Activated CD4-positive, alpha-beta T cell treated with anti-CD3 and anti-CD28 coated beads for 24 hours (primary cell): ENCODE measurements around the gene DSCAM.
"Not testable (repeated sequence)": the region's sequence is repeated elsewhere in the genome, so short reads cannot be mapped to it uniquely, and the experiment has no call there.

Experiments used
- DNase-seq, 2 donors: peaks; one replicate each; pipeline ENCODE4 v3.0.0-alpha.2; 2020; ENCODE audit warnings: low read depth in 2 of 2

The DSCAM gene

DNA sequence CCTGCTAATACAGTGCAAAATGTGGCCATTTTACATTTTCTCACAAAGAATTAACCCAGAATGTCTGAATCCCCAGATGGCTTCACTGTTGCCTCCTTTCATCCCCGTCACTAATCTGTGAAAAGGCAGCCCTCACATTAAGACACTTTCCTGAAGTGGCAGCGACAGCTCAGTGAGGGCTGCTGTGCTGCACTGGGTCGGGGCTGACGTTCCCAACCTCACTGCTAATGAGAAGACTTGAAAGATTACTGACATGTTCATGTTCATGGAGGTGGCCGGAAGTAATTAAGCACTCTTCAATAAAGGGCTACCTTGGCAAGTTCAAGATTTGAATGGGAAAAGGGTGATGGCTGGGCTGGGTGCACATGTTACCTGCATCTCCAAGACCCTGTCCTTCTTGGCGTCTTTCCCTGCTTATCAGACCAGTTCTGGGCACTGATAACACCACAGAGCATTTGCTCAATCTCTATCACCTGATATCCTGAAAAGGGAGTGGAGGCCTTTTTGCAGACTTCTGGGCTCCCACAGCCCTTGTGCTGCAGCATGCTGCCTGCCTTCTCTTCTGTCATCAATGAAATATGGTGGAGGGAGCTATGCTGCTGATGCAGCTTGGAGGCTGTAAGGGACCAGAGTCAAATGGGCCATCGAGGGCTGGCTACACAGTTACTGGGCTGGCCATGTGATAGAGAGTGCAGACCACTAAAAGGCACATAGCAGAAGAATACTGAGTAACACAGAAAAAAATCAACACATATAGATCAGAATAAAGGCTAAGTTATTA is 596.3 kb downstream of the DSCAM start:
- no peak for DNase-seq

DNA sequence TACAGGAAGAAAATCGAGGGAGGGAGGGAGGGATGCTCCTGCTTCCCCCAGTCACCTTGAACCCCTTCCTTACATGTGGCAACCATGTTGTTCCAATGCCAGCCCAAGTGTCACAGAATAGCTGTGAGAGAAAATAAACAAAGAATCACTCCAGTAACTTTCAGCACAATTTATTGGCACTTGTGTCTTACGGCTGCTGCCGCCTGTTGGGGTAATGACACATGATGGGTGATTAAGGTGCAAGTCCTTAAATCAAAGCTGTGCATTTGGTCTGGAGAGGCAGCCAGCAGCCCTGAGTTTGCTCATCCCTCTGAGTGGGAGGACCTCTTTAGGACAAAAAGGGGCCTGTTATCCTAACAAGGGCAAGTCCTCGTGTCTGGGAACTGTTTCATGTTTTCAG is 602.0 kb downstream of the DSCAM start:
- DNase-seq = no peak

DNA sequence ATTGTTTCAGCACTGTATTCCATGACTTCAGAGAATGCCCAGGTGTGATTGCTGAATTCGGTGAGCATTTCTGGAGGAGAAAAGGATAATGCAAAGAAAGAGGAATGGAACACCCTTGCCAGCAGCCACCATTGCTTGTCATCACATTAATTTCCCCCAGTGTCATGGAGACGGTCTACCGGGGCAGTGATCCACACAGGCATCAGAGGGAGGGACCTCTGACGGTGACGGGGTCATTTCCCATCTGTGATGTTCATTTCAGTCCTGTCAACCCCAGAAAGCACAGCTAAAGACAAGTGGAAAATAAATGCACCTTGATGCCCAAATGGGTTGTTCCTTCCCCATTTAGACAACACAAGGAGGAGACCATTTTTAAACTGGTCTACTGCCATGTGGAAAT is 603.3 kb downstream of the DSCAM start:
- no peak for DNase-seq

DNA sequence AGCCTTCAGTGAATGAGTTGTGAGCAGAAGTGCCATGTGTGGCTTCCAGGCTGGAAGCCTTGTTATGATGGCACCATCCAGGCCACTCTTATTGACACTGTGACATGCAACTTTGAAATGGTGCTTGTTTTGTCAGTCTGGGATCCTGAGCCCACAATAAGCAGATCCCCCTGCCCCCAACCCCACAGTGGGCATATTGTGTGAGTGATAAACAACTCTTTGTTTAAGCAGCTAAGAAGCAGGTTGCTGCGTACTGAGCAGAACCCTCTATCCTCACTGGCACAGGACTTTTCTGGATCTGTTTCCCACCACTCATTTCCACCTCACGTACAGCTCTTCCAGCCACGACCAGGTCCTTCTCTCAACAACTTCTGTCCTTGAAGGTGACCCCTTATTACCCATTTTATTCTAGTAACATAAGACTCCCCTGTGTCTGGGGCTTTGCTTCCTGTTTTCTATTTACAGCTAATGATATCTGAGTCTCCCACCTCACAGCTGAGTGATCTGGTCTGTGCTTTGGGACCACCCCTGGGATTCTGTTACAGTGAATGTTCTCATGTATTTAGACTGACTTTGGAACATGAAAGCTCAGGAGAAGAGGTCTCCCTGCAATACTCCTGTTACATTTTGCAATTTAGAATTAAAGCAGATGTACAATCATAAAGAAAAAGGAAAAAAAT is 604.2 kb downstream of the DSCAM start:
- no peak for DNase-seq

DNA sequence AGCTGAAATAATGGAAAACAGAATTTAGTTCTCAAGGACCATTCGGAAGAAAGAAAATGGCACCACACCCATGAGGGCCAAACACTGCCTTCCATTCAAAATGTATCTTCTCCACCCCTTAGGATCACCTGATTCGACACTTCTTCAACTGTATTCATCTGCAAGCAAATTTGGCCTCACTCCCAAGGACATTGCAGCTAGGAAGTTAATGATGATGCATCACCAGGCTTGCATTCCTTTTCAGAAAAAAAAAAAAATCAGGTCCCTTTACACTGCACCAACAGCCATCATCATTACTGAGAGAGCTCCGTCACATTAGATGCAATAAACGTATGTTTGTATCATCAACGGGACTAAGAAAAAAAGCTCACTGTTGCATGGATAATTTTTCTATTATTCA is 611.4 kb downstream of the DSCAM start:
- no peak for DNase-seq

DNA sequence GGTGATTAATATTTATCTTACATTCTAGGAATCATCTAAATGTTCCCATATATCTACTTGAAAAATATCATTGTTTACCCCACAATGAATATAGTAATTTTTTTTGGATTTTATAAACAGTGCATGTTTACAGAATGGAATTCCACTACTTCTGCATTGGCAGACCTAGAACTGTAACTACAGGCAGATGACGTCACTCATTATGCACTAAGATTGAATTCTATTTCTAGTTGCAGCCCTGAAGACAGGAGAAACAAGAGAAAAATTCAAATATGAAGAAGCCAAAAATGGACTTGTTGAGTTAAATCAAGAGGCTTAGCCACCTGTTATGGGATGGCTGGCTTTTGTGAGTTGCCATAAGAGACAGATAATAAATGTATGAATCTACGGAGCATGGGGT is 615.0 kb downstream of the DSCAM start:
- no peak for DNase-seq

DNA sequence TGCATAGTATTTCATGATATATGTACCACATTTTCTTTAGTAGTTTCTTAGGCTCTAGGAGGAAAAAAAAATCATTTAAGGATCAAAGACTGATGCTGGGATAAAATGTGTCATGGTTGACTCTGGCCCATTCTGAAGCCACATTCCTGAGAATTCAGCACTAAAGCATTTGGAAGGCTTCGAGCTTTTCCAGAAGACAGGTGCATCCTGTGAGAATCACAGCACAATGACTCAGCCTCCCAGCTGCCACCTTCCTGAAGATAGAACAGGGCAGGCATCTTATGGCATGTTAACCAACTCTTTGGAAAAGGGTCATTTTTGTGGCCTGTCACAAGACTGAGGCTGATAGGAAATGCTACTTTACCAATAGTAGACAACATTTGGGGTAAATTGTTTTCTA is 619.9 kb downstream of the DSCAM start:
- DNase-seq = no peak

DNA sequence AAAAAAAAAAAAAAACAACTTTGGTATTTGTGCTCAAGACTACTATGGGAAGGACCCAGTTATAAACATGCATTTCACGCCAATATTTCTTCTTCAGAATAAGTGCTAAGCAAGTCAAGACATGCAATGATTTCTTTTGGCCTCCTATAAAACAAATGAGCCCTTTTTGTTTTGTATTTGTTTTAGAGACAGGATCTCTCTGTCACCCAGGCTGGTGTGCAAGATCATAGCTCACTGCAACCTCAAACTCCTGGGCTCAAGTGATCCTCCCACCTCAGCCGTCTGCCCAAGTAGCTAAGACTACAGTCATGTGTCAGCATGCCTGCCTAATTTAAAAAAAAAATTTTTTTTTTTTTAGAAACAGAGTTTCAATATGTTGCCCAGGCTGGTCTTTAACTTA is 631.0 kb downstream of the DSCAM start:
- no peak for DNase-seq

DNA sequence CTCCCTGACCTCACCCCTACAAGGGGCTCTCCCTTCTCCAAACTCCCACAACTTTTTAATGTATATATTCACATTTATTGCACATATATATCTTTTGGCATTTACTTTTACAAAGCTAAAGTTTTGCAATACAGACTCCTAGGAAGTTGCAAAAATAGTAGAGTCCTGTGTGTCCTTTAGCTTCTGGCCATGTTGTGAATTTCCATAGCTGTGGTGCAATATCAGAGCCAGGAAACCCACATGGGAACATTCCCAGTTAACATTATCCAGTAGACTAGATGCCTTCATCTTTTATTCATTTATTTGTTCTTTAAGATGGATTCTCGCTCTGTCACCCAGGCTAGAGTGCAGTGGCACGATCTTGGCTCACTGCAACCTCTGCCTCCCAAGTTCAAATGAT is 636.7 kb downstream of the DSCAM start:
- DNase-seq = no peak

DNA sequence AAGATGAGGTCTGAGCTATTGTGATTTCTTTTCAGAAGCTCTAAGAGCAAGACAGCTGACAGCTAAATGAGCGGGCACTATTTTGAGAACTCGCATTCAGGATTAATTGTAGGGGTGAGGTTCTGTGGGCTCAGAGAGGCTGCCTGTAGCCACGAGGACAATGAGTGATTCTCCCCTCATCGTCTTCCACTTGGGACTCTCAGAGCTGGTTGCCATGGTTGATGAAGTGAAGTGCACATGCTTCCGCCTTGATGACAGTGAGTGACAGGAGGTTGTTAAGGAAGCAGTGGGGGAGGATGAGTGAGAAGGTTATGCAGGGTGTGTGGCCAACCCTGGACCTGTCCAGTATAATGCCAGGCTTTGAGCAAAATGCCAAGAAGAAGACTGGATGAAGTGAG is 638.0 kb downstream of the DSCAM start:
- DNase-seq = no peak

DNA sequence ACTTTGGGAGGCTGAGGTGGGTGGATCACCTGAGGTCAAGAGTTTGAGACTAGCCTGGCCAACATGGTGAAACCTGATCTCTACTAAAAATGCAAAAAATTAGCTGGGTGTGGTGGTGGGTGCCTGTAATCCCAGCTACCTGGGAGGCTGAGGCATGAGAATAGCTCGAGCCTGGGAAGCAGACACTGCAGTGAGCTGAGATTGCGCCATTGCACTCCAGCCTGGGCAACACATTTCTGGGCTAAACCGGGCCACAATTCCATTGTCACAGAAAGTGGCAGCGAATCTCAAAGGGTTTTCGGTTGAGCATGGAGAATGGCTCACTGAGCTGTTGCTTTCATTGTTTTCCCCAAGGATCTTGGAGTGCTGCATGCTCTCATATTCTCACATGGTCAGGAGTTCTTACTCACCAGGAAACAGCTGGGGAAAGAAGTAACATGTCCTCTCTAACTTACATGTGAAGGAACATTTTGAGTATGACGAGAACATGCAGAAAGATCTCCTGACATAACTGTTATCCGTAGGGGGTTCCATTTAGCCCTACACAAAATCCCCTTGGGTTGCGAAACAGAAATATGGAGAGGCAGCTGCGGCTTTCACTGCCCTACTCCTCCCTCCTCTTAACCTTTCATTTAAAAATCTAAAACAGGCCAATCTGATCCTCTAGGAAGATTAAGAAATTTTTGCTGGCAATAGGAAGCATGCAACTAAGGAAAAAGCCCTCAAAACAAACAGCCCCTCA is 638.6 kb downstream of the DSCAM start:
- DNase-seq = no peak

DNA sequence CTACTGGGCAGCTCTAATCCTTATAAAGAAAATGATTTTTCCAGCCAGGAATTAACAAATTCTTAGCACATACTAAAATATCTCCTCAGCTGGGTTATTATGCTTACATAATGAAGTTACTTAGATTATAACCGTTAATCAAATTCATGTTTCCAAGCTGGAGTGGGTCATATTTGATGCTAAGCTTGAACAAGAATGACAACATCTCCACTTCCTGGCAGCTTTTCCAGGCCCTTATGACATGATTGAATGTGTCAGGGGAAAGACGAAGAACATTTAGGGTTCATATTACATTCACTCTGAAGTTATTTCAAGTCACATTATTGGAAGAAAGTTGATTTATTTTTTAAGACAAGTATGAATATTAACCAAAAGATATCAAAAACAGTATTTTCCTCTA is 646.0 kb downstream of the DSCAM start:
- no peak for DNase-seq

DNA sequence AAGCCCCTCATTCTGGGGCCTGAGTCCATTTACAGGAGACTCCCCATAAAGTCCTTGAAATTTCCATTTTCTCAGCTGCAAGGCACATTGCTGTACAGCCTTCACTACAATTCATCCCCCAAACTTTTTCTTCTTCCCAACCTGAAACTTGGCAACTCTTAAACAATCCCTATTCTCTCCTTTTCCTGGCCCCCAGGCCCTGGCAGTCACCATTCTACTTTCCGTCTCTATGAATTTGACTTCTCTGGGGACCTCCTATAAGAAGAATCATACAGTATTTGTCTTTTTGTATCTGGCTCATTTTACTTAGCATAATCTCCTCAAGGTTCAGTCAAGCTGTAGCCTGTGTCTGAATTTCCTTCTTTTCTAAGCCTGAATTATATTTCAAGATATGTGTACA is 646.8 kb downstream of the DSCAM start:
- no peak for DNase-seq

DNA sequence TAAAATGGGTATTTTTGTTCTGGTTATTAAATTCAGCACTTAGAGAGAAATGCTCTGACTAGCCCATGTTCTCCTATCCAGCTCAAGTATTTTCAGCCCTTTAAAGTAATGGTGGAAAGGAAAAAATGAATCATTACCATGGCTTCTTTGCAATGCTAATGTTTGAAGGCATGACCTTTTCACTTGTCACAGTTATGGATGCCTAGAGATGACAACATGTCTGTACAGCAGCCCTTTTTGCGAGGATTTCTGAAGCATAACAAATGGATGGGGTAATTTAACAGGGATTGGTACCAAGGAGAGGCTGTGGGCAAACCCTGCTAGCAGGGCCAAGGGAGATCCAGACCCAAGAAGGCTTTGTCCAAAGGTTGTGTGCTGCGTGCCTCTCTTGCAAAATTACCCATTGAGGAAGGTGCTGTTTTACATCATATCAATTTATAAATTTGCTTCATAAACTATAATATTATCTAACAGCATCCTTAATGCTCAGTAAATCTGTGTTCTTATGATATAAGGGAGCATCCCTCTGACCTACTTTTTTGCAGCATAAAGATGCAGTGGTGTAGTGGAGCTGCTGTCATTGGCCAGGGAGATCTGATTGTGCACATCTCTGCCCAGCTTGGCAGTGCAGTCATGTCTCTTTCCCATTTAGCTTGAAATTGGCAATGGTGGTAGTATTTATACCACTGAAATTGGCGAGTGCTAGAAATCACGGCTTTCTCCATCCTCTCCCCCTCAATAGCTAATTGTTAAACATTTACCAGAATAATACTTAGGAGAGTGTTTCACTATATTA is 652.6 kb downstream of the DSCAM start:
- DNase-seq = no peak

DNA sequence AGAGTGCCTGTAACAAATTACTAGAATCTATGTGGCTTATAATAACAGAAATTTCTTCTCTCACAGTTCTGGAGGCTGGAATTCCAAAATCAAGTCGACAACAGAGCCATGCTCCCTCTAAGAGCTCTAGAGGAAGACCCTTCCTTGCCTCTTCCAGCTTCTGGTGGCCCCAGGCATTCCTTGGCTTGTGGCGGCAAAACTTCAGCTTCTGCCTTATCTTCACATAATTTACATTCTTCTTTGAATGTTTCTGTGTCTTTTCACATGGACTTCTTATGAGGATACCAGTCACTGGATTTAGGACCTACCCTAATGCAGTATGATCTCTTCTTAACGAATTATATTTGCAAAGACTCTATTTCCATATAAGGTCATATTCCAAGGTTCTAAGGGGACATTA is 655.3 kb downstream of the DSCAM start:
- no peak for DNase-seq

DNA sequence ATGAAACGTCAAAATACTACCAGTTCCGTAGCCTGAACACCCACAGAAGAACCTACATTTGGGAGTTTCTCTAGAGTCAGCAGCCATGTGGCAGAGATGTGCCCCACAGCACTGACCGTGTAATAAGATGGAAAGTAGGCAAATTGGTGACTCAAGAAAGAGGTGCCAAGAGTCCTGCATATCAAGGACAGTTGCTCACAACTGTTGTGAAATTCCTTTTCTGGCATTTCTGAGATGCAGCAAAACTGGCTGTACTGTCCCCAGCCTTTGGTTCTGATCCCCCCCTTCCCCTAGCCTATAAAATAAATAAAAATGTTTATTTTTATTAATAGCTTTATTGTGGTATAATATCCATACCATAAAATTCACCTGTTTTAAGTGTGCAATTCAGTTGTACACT is 655.8 kb downstream of the DSCAM start:
- no peak for DNase-seq

DNA sequence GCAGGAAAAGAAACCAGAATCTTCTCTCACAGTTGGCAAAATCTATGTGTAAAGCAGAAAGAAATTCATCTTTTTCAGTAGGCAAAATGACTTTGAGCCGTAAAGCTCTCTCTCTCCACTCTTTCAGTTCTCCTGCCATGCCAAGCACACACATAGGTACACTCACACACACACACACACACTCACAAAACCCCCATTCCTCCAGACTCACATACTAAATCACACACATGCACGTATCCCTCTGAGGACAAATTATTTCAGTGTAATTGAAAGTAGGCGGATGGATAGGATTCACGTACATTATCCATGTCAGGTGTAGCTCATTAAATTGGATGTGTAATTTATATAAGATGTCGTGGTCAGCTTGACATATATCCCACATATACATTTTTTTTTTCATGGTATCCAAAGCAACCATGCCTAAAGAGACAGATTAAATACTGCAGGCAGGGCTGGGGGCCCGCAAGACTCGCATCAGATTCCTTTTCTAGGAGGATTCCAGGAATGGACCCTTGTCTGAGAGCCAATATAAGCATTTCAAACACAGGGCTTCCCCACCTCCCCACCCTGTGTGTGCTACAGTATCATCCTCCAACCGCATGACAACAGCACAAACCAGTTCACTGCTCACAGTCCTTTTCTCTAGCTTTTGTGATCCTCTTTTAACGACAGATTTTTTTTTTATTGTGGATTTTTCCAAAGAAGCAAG is 658.9 kb downstream of the DSCAM start:
- DNase-seq = no peak

DNA sequence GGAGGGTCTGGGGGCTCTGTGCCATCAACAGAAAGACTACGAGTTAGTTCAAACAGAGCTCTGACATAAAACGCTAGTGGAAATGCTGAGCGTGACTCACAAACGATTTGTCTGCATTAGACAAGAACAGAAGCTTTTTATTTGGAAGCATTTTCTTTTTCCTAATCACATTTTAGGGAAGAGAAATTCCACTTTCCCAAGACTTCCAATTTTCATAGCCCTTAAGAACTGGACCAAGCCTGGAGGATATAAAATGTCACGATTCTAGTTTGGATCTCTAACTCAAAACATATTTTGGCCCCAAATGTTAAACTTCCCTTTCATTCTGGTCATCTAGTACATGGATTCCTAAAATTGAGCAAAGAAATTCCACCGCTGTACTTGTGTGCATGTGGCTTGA is 659.7 kb downstream of the DSCAM start:
- DNase-seq = no peak

DNA sequence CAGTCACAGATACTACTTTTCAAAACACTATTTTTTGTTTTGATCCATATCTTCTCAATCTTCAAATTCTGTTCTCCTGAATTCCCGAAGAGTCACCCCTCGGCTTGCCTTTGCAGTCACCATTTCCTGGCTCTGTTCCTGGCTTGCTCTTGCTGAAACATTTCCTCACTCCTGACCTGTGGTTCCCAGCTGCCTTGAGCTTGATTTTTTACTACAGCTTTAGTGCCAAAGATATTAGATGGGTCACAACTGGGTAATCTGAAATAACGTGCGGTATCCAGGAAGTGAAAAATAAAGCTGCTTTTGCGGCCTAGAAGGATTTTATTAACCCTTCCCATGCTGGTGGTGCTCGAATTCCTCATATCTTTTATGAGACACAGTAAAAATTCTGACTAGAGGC is 660.9 kb downstream of the DSCAM start:
- no peak for DNase-seq

DNA sequence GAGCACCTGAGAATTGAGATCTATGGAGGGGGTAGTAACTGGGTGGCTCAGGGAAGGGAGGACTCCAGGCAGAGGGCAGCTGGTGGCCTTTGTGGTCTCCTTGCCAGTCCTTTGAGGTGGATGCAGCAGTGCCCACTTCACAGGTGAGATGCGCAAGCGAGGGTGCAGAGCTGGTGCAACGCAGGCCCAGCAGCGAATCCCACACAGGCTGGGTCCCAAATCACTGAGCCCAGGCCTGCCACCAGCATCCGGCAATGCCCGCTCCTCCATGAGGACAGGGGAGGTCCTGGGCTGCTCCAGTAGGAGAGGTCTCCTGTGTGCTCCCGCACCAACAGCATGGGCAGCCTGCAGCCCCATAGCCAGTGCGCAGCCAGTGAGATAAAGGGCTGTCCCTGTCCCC is 661.8 kb downstream of the DSCAM start:
- no peak for DNase-seq

DNA sequence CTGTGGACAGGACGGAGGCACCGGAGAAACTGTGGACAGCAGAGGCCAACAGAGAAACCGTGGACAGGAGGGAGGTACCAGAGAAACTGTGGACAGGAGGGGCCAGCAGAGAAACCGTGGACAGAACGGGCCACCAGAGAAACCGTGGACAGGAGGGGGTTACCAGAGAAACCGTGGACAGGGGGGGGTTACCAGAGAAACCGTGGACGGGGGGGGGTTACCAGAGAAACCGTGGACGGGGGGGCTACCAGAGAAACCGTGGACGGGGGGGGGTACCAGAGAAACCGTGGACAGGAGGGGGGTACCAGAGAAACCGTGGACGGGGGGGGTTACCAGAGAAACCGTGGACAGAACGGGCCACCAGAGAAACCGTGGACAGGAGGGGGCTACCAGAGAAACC is 664.5 kb downstream of the DSCAM start:
- DNase-seq = not testable (repeated sequence)

DNA sequence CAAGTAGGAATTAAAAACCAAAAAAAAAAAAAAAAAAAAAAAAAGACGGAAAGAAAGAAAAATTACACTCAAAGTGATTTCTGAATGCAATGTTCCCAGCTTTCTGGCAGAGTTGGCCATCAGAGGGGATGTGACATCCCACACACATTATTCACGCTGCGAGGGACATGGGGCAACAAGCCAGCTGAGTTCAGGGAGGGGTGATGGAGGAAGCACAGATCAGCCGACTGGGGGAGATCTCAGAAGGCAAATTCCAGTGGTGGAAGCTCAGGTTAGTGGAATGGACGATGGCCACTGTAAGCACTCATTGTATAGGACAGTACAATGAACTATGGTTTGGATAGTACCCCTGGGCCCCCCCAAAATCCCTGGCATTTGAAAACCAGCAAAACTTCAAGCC is 667.8 kb downstream of the DSCAM start:
- no peak for DNase-seq
